GM19452 (cell line): ENCODE data around the gene EXOC8.

Source experiments
- ATAC-seq: cut with Tn5 transposase; IDR thresholded peaks from one replicate; pipeline ENCODE4 v1.9.1; 2021; ENCODE audit not compliant: unreplicated experiment

Gene EXOC8

DNA sequence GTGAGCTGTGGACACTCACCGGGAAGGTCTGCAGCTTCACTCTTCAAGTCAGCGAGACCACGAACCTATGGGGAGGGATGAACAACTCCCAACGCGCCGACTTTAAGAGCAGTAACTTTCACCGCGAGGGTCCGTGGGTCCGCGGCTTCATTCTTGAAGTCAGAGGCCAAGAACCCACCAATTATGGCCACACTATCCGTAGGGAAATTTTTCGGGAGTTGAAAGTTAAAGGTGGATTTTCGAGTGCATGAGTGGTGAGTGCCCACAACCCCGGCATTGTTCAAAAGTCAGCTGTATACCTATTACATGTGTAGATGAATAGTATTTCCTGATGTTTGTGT is 19.7 kb downstream of the EXOC8 start:
- ATAC-seq, result no peak

- no peak for ATAC-seq
These were observed 20.2 kb downstream of the EXOC8 start for GRCh38 chr1:231317306-231318014.

DNA sequence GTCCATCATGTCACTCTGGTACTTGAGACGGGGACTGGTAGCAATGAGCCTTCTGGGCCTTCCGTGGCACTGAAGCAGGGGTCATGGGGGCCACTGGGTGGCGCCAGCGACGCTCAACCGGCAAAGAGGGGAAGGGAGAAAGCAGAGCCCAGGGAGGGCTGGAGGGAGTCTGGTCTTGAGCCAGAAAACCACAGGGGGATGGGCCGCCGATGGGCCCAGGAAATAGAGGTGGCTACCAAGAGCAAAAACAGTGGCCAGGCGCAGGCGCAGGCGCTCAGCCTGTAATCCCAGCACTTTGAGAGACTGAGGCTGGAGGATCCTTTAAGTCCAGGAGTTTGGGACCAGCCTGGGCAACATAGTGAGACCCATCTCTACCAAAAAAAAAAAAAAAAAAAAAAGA is 21.8 kb downstream of the EXOC8 start:
- ATAC-seq, result no peak

GRCh38 chr1:231313661-231314060 is 24.0 kb downstream of the EXOC8 start:
- no peak for ATAC-seq

GRCh38 chr1:231312432-231312788 is 25.2 kb downstream of the EXOC8 start:
- no peak for ATAC-seq

DNA sequence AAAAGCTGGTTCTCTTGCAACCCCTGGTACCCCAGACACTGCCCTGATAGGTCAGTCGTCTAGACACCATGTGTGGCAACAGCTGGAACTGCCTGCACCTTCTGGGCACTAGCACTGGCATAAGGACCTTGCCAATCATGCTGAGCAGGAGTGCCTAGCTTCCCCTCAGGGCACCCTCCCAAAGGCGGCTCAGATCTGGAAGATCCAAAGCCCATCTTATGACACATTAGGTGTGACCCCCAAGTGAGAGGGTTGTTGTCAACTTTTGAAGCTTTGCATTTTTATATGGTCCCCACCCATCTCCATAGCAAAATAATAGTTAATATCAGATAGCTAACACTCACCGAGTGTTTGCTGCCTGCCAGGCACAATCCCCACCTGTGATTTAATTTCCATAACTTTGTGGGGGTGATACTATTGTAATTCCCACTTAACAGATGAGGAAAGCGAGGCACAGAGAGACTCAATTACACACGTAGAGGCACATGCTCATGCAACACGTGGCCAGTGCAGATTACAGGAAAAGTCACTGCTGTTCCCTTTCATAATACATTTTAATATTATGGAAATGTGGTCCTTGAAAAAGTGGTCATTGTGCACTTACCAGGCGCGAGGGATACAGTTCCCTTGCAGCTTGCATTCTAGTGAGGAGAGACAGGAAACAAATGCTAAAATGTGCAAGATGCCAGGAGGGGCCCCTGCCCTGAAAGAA is 25.8 kb downstream of the EXOC8 start:
- ATAC-seq, result no peak

DNA sequence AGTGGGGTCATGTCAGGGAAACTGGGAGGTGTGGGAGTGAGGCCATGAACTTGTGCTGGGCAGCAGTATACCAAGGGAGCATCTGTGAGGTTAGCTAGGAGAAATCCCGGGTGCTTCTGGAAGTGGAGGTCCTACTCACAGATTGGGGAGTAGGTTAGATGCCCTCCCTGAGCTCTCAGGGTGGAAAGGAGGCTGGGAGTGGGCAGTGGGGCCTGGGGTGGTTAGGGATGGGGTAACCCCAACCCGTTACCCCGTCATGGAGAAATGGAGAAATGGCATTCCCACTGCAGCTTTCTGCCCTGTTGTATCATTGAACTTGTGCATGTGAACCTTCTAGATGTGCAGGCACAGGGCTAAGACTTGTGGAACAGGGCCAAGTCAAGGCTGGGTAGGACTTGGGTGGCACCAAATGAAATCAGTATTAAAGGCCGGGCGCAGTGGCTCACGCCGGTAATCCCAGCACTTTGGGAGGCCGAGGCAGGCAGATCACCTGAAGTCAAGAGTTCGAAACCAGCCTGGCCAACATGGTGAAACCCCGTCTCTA is 27.2 kb downstream of the EXOC8 start:
- ATAC-seq, result no peak

GRCh38 chr1:231301990-231302389 is 35.7 kb downstream of the EXOC8 start:
- ATAC-seq, result no peak

- ATAC-seq, result no peak
These were observed 41.7 kb downstream of the EXOC8 start for GRCh38 chr1:231295938-231296337.

- ATAC-seq, result no peak
These were observed 51.0 kb downstream of the EXOC8 start for GRCh38 chr1:231286603-231287002.

- no peak for ATAC-seq
These were observed 53.2 kb downstream of the EXOC8 start for GRCh38 chr1:231284441-231284840.
